Measurements from ENCODE around the gene KHNYN. TPM values are rescaled to one million over a fixed set of nuclear protein-coding genes. Genes with fewer than 3 reads are reported as not detected.

The KHNYN gene
- total and polyA plus RNA-seq, 9 donors: 35.1 to 84.8 (median 65.2) TPM

DNA sequence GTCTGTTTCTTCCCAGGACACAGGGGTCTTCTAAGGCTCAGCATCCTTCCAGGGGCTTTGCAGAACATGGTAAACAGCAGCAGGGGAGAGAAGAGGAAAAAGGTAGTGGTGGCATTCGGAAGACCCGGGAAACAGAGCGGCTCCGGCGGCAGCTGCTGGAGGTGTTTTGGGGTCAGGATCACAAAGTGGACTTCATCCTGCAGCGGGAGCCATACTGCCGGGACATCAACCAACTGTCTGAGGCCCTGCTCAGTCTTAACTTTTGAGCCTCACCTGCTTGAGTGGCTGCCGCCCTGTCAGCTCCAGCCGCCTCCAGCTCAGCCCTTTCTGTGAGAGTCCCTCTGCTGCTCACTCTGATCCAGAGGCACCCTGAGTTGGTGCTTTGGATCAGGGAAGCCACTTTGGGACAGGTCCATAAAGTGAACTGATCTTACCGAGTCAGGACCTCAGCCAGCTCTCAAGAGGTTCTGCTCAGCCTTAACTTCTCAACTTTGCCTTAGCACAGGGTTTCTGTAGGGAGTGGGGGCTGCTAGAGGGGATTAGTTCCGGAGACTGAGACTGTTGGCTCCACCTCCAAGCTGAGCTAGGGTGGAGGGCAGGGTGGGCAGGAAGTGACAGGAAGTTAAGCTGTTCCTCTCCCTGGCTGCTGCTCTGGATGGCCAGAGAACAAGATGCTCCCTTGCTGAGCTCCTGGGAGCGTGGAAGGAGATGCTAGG, 7.4 kb downstream of the KHNYN start:
- Histone ChIP-seq H3K4me3 (no peak overlapping the region), H3K4me1 (ENCODE audit: insufficient read depth) (peaks cover 3% of the 10 kb centered on the region), H3K36me3 (no peaks in the 10 kb centered on the region), H3K27ac (peak overlapping the region in 1 of 2 donors; percentile 35), H3K27me3 (no peaks in the 10 kb centered on the region), H3K9me3 (no peaks in the 10 kb centered on the region)
- TF ChIP-seq EP300 (IDR thresholded peaks at IDR 0.05) (no peak), POLR2A (IDR thresholded peaks at IDR 0.05) (no peak), CTCF (IDR thresholded peaks at IDR 0.05) (no peak)
- peak in 3 of 5 donors; percentile 29 to 50 (median 42) for DNase-seq
- WGBS, 3 donors: 59 to 60% (median 60%) methylated on average over 12 of the region's 12 CpGs
- intact Hi-C loops (cut with DNase I): loop anchor here in 1 of 4 donors (5.0 kb wide), 2 partner anchors 35 to 105 kb away; no protein-coding TSS in a partner anchor

DNA sequence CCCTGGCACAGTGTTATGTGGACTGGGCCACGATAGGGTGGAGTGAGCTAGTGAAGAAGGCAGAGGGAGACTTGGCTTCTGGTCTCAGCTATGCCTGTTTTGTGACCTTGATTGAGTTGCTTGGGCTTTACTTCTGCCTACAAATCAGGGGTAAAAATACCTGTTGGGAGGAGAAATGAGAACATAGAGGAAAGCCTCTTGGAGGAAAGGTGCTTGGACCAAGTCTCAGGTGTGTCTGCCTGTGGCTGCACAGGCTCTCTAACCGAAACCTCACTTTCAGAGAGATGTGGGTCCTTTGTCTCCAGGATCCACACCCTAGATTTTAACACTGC, 7.9 kb downstream of the KHNYN start:
- Histone ChIP-seq H3K4me3 (no peak overlapping the region), H3K27ac (peak overlapping the region in 1 of 2 donors; percentile 35), H3K36me3 (no peaks in the 10 kb centered on the region), H3K9me3 (no peaks in the 10 kb centered on the region), H3K27me3 (no peaks in the 10 kb centered on the region), H3K4me1 (ENCODE audit: insufficient read depth) (peaks cover 3% of the 10 kb centered on the region)
- 63 to 74% (median 73%) methylated on average over 2 of the region's 2 CpGs for WGBS, 3 donors
- TF ChIP-seq EP300 (IDR thresholded peaks at IDR 0.05): no peak
- no peak for TF ChIP-seq CTCF (IDR thresholded peaks at IDR 0.05)
- no peak for TF ChIP-seq POLR2A (IDR thresholded peaks at IDR 0.05)
- DNase-seq: no peak
- intact Hi-C loops (cut with DNase I): loop anchor here in 1 of 4 donors (5.0 kb wide), 2 partner anchors 35 to 105 kb away; no protein-coding TSS in a partner anchor

DNA sequence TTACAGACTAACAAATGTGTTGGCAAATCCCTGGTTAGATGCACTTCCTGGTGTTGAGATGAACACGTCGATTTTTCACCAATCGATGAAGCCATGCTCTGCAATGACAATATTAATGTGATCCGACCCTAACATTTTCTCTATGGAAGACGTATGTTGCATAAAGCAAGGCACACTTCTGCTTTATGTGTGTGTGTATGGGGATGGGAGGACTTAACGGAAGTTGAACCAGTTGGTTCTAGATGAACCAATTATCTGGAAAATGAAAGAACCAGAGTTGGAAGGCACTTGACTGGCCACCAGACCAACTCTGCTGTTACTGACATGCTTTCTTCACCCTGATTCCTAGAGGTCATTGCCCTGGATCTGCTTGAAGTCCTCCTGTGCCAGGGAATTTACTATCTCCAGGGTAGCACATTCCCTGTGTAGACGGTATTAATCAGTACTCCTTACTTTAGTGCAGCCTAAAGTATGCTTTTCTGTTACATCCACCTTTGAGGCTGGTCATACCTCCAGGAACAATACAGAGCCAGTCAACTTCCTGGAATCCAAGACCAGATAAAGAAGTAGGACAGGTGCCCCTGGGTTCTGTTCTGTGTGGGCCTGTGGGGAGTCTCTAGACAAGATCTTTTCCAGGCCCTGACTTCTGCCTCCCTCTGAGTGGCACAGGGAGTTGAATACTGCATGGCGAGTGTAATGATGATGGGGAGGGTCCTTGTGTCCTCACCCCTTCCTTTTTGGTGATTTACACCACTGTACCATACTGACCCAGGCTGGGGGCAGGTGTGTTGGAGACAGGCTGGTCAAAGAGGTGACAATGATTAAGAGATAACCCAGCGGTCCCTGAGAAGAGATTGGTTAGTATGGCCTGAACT, 8.7 kb downstream of the KHNYN start:
- no peak for TF ChIP-seq CTCF (IDR thresholded peaks at IDR 0.05)
- TF ChIP-seq EP300 (IDR thresholded peaks at IDR 0.05): no peak
- TF ChIP-seq POLR2A (IDR thresholded peaks at IDR 0.05): no peak
- no peak for DNase-seq
- Histone ChIP-seq H3K4me1 (ENCODE audit: insufficient read depth) (peaks cover 3% of the 10 kb centered on the region), H3K36me3 (no peaks in the 10 kb centered on the region), H3K27ac (no peak overlapping the region), H3K9me3 (no peaks in the 10 kb centered on the region), H3K27me3 (no peaks in the 10 kb centered on the region), H3K4me3 (no peak overlapping the region)
- intact Hi-C loops (cut with DNase I): loop anchor here in 1 of 4 donors (5.0 kb wide), 2 partner anchors 36 to 106 kb away; no protein-coding TSS in a partner anchor
- WGBS, 3 donors: 56 to 61% (median 58%) methylated on average over 9 of the region's 9 CpGs

DNA sequence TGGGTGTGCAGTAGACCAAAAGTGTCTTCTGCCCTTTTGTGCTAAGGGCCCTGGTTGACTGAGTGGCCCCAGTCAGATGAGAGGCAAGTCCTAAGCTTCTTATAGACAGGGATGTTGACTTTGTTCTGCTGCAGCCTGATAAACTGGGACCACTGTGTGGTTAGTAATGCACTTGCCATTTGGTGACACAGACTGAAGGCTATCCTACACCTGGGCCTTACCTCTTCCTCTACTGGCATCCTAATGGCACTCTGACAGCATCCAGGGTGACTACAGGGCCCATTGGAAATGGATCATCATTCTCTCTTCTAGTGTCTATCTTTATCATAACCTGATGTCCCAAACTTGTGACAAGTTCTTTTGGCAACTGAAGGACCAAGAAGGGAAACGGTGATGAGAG, 9.5 kb downstream of the KHNYN start:
- H3K27ac ChIP-seq: no peak overlapping the region
- TF ChIP-seq EP300 (IDR thresholded peaks at IDR 0.05): no peak
- no peak for TF ChIP-seq POLR2A (IDR thresholded peaks at IDR 0.05)
- no peak for TF ChIP-seq CTCF (IDR thresholded peaks at IDR 0.05)
- no peaks in the 10 kb centered on the region for H3K9me3 ChIP-seq
- no peak for DNase-seq
- intact Hi-C loops (cut with DNase I): loop anchor here in 1 of 4 donors (5.0 kb wide), 2 partner anchors 37 to 107 kb away; no protein-coding TSS in a partner anchor
- WGBS, 3 donors: 37 to 44% (median 41%) methylated on average over 1 of the region's 1 CpG
- no peak overlapping the region for H3K4me3 ChIP-seq
- H3K27me3 ChIP-seq: no peaks in the 10 kb centered on the region
- no peaks in the 10 kb centered on the region for H3K36me3 ChIP-seq
- H3K4me1 ChIP-seq (ENCODE audit: insufficient read depth): peaks cover 3% of the 10 kb centered on the region

All from ovary (tissue), 9 donors.